A549 (cell line): ENCODE results near the gene TSHZ3. TPM values are rescaled to one million over a fixed set of nuclear protein-coding genes. Genes with fewer than 3 reads are reported as not detected.

Experiments used
- ATAC-seq, 2 experiments: fragments of 200-7000 bp in 1 of 2; fragments of >200 bp in 1 of 2; cut with Nextera tagmentation in 1 of 2; cut with Tn5 transposase in 1 of 2; 3 replicates each; pipeline versions ENCODE4 v1.8.0 to v1.9.1; 2018 to 2020; ENCODE audit warnings: mild to moderate bottlenecking in 1 of 2, moderate library complexity in 1 of 2
- CTCF ChIA-PET: fragments of 300-600 bp; sonication (Branson Sonifier 250); formaldehyde crosslinking; extraction: SDS; loops from one replicate; lab custom pipeline; 2021; ENCODE audit warnings: antibody characterized with exemption, inconsistent platforms; lab: Yijun Ruan, JAX
- POLR2A ChIA-PET: fragments of 350-600 bp; formaldehyde crosslinking; extraction: SDS; loops from one replicate; lab custom pipeline; 2021; ENCODE audit warnings: antibody characterized with exemption, inconsistent platforms; lab: Yijun Ruan, JAX
- DNase-seq, 2 experiments: peaks; one replicate each; pipeline versions ENCODE4 v3.0.0 to v3.0.0-alpha.2; 2011 to 2016; ENCODE audit warnings: low read depth in 1 of 2, low spot score in 1 of 2
- FAIRE-seq: peaks from 2 replicates; lab custom pipeline; 2011; peaks lifted over from hg19 to GRCh38; lab: Jason Lieb, UNC
- H3K27ac ChIP-seq, 2 experiments: fragments of >200 bp; sonication (Bioruptor Twin); formaldehyde crosslinking; 3 replicates each; pipeline ENCODE4 v1.5.1; 2016 to 2017
- H3K4me1 ChIP-seq: fragments of >200 bp; sonication (Bioruptor Twin); formaldehyde crosslinking; 3 replicates; pipeline ENCODE4 v1.6.1; 2016
- H3K4me2 ChIP-seq: fragments of >200 bp; sonication (Bioruptor Twin); formaldehyde crosslinking; 3 replicates; pipeline ENCODE4 v1.6.1; 2016
- H3K4me3 ChIP-seq: fragments of >200 bp; sonication (Bioruptor Twin); formaldehyde crosslinking; 3 replicates; pipeline ENCODE4 v1.5.1; 2016
- H3K9me3 ChIP-seq: fragments of >200 bp; sonication (Bioruptor Twin); formaldehyde crosslinking; 3 replicates; pipeline ENCODE4 v1.6.1; 2016
- CBX2 ChIP-seq: fragments of 200-600 bp; sonication (generic); IDR thresholded peaks from 2 replicates; pipeline ENCODE4 v1.6.1; 2016; ENCODE audit warnings: low read depth, mild to moderate bottlenecking, borderline replicate concordance
- CEBPB ChIP-seq, 2 experiments: fragments of >200 bp in 1 of 2; sonication (Bioruptor Twin) in 1 of 2; formaldehyde crosslinking in 1 of 2; IDR thresholded peaks; 2 replicates each; pipeline ENCODE4 v1.6.1; 2012 to 2016
- E2F6 ChIP-seq: IDR thresholded peaks from 2 replicates; pipeline ENCODE4 v1.6.1; 2012; ENCODE audit warnings: low read depth, borderline replicate concordance
- EP300 ChIP-seq, 2 experiments: fragments of >200 bp; sonication (Bioruptor Twin); formaldehyde crosslinking; IDR thresholded peaks; 2 replicates in 1 of 2; 3 replicates in 1 of 2; pipeline ENCODE4 v1.6.1; 2016 to 2017
- FOXS1 ChIP-seq: fragments of 250-450 bp; sonication (Bioruptor Pico); IDR thresholded peaks from 2 replicates; pipeline ENCODE4 v1.5.0; 2020; ENCODE audit warnings: mild to moderate bottlenecking, moderate library complexity
- GATA3 ChIP-seq: IDR thresholded peaks from 2 replicates; pipeline ENCODE4 v1.6.1; 2012; ENCODE audit warnings: borderline replicate concordance
- HOXB5 ChIP-seq: fragments of 250-450 bp; sonication (Bioruptor Pico); IDR thresholded peaks from 2 replicates; pipeline ENCODE4 v1.5.0; 2020; ENCODE audit warnings: mild to moderate bottlenecking, moderate library complexity
- JUN ChIP-seq, 2 experiments: fragments of >200 bp; sonication (Bioruptor Twin); formaldehyde crosslinking; IDR thresholded peaks; 2 replicates in 1 of 2; 3 replicates in 1 of 2; pipeline ENCODE4 v1.6.1; 2016 to 2017
- NR3C1 ChIP-seq: fragments of >200 bp; sonication (Bioruptor Twin); formaldehyde crosslinking; IDR thresholded peaks from 3 replicates; pipeline ENCODE4 v1.6.1; 2017
- POLR2A ChIP-seq: IDR thresholded peaks from 2 replicates; pipeline ENCODE4 v1.6.1; 2012; ENCODE audit warnings: mild to moderate bottlenecking, low read length
- REST ChIP-seq: fragments of 200-600 bp; sonication (generic); IDR thresholded peaks from 2 replicates; pipeline ENCODE4 v1.6.1; 2016; ENCODE audit warnings: antibody characterized with exemption, mild to moderate bottlenecking, moderate library complexity
- WGBS: methylation state at CpG from one replicate; pipeline ENCODE4 v1.1.6; 2017; ENCODE audit errors: missing lambda C conversion rate; 5-methylcytosine and 5-hydroxymethylcytosine counted together
- polyA minus RNA-seq: library from RNA; depleted of rRNA, polyadenylated mRNA; stranded (reverse); fragments of >200 nt; gene quantifications from 2 replicates; pipeline ENCODE4 v1.2.3, GENCODE V29; 2011; rRNA and poly(A)+ RNA removed
- polyA plus RNA-seq, 4 experiments: library from polyadenylated mRNA; depleted of rRNA in 3 of 4; stranded (reverse); fragments of >200 nt; fragmentation: RNase III in 1 of 4; extraction: RNeasy Plus Mini Kit Qiagen cat#74134 plus additional on column Dnase treatment in 1 of 4; gene quantifications; 2 replicates in 3 of 4; 3 replicates in 1 of 4; pipeline ENCODE4 v1.2.3, GENCODE V29; 2011 to 2017
- TF ChIP-seq, protein P1 (sequence below): fragments of >200 bp; sonication (Bioruptor Twin); formaldehyde crosslinking; IDR thresholded peaks from 3 replicates; pipeline ENCODE4 v1.5.1; 2016

TSHZ3 gene, protein sequence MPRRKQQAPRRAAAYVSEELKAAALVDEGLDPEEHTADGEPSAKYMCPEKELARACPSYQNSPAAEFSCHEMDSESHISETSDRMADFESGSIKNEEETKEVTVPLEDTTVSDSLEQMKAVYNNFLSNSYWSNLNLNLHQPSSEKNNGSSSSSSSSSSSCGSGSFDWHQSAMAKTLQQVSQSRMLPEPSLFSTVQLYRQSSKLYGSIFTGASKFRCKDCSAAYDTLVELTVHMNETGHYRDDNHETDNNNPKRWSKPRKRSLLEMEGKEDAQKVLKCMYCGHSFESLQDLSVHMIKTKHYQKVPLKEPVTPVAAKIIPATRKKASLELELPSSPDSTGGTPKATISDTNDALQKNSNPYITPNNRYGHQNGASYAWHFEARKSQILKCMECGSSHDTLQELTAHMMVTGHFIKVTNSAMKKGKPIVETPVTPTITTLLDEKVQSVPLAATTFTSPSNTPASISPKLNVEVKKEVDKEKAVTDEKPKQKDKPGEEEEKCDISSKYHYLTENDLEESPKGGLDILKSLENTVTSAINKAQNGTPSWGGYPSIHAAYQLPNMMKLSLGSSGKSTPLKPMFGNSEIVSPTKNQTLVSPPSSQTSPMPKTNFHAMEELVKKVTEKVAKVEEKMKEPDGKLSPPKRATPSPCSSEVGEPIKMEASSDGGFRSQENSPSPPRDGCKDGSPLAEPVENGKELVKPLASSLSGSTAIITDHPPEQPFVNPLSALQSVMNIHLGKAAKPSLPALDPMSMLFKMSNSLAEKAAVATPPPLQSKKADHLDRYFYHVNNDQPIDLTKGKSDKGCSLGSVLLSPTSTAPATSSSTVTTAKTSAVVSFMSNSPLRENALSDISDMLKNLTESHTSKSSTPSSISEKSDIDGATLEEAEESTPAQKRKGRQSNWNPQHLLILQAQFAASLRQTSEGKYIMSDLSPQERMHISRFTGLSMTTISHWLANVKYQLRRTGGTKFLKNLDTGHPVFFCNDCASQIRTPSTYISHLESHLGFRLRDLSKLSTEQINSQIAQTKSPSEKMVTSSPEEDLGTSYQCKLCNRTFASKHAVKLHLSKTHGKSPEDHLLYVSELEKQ
- polyA plus RNA-seq (2011; rRNA removed) (0.92 and 1.7 TPM in 2 replicates), polyA plus RNA-seq (2017; fragmentation: RNase III; extraction: RNeasy Plus Mini Kit Qiagen cat#74134 plus additional on column Dnase treatment) (2.0 to 2.1 TPM (median 2.0 TPM) in 3 replicates), polyA minus RNA-seq (2.6 and 2.9 TPM in 2 replicates)
- polyA plus RNA-seq (2012; cell fraction: cytosol; rRNA removed): 0.77 and 1.1 TPM in 2 replicates
- polyA plus RNA-seq (2012; cell fraction: nucleus; rRNA removed): 1.6 and 1.9 TPM in 2 replicates

- POLR2A ChIA-PET: no interaction called here
- TF ChIP-seq GATA3: no peak
- TF ChIP-seq JUN (IDR thresholded peaks at IDR 0.05): peak in 1 of 2 experiments; percentile 28; a peak in 1 of 5 replicates
- TF ChIP-seq, all 56 proteins: peak for 1
- peak within 1 kb of the TSS; percentile 83 for H3K4me2 ChIP-seq
- H3K4me1 ChIP-seq: peaks cover 4% of the 10 kb centered on the region; the same call in 1 of the 3 replicates
- H3K27ac ChIP-seq: peak within 1 kb of the TSS; percentile 85 to 90
- FAIRE-seq (no peak), ATAC-seq (peak; percentile 57 to 69), DNase-seq (peak; percentile 43 to 78)
- CTCF ChIA-PET: interaction anchor here (1.2 to 1.4 kb wide), 2 partner anchors 9 to 85 kb away, joined by 3 to 5 read pairs; no protein-coding TSS in a partner anchor
- no peaks in the 10 kb centered on the region for H3K9me3 ChIP-seq
- 3% methylated on average over 41 of the region's 86 CpGs for WGBS
- peak within 1 kb of the TSS; percentile 84 for H3K4me3 ChIP-seq
Observed at GRCh38 chr19:31349160-31349881, at the start of gene TSHZ3. Gene TSHZ3 (minus strand): TSS chr19:31349436. CDS start chr19:31349219, 217 bp downstream.

DNA sequence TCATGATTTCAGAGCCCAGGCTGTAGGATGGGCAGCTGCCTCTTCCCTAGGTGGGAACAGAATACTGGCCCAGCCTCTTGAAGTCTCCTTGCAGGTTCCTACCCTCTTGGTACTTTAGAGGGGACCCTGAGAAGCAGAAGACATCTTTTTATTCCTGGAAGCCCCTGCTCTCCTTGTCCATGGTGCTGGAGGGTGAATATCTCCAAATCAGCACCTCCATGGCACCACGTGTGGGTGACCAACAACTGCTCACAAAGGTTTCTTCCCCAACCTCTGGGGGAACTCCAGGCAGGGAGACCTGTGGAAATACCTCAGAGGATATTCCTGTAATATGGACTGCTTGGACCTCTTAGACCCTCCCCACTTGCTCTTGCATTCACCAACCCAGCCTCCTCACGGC, 48.1 kb upstream of the TSHZ3 start:
- 7% methylated on average over 2 of the region's 2 CpGs for WGBS
- 0 out of 3 replicates have a peak, but pooled peaks cover 2% of the 10 kb centered on the region for H3K9me3 ChIP-seq
- FAIRE-seq (no peak), ATAC-seq (no peak), DNase-seq (no peak)
- H3K27ac ChIP-seq: no peak overlapping the region
- TF ChIP-seq POLR2A (no peak), CEBPB (IDR thresholded peaks at IDR 0.05) (no peak), EP300 (IDR thresholded peaks at IDR 0.05) (no peak), REST (peak; percentile 36; the same call in 1 of the 2 replicates), NR3C1 (no peak)
- TF ChIP-seq, protein P1, sequence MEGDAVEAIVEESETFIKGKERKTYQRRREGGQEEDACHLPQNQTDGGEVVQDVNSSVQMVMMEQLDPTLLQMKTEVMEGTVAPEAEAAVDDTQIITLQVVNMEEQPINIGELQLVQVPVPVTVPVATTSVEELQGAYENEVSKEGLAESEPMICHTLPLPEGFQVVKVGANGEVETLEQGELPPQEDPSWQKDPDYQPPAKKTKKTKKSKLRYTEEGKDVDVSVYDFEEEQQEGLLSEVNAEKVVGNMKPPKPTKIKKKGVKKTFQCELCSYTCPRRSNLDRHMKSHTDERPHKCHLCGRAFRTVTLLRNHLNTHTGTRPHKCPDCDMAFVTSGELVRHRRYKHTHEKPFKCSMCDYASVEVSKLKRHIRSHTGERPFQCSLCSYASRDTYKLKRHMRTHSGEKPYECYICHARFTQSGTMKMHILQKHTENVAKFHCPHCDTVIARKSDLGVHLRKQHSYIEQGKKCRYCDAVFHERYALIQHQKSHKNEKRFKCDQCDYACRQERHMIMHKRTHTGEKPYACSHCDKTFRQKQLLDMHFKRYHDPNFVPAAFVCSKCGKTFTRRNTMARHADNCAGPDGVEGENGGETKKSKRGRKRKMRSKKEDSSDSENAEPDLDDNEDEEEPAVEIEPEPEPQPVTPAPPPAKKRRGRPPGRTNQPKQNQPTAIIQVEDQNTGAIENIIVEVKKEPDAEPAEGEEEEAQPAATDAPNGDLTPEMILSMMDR: no peak
- CTCF ChIA-PET: interaction anchor here (1.1 kb wide), 1 partner anchor 21 kb away, joined by 3 read pairs; no protein-coding TSS in a partner anchor
- POLR2A ChIA-PET: no interaction called here
- no peak overlapping the region for H3K4me2 ChIP-seq
- H3K4me1 ChIP-seq: no peaks in the 10 kb centered on the region
- H3K4me3 ChIP-seq: no peak overlapping the region

- peak; percentile 70 for FAIRE-seq
- TF ChIP-seq FOXS1 (no peak), E2F6 (no peak), CBX2 (no peak), HOXB5 (no peak)
- CTCF ChIA-PET: interaction anchor here (1.7 kb wide), 1 partner anchor 11 kb away, joined by 5 read pairs; no protein-coding TSS in a partner anchor
Observed at GRCh38 chr19:31392464-31392863, 43.2 kb upstream of the TSHZ3 start.

More at GRCh38 chr19:31392464-31392863, 43.2 kb upstream of the TSHZ3 start:
- WGBS: 28% methylated on average over 5 of the region's 5 CpGs
- DNase-seq (no peak), ATAC-seq (no peak)
- Histone ChIP-seq H3K27ac (no peak overlapping the region), H3K9me3 (0 out of 3 replicates have a peak, but pooled peaks cover 2% of the 10 kb centered on the region), H3K4me3 (no peak overlapping the region), H3K4me1 (no peaks in the 10 kb centered on the region), H3K4me2 (no peak overlapping the region)
- POLR2A ChIA-PET: no interaction called here
